Brain pericyte (primary cell): ENCODE measurements around the gene APOL1.

ENCODE experiments used
- DNase-seq: peaks from one replicate; pipeline ENCODE4 v3.0.0-alpha.2; 2012; ENCODE audit warnings: low read depth, low spot score

The APOL1 gene

DNA sequence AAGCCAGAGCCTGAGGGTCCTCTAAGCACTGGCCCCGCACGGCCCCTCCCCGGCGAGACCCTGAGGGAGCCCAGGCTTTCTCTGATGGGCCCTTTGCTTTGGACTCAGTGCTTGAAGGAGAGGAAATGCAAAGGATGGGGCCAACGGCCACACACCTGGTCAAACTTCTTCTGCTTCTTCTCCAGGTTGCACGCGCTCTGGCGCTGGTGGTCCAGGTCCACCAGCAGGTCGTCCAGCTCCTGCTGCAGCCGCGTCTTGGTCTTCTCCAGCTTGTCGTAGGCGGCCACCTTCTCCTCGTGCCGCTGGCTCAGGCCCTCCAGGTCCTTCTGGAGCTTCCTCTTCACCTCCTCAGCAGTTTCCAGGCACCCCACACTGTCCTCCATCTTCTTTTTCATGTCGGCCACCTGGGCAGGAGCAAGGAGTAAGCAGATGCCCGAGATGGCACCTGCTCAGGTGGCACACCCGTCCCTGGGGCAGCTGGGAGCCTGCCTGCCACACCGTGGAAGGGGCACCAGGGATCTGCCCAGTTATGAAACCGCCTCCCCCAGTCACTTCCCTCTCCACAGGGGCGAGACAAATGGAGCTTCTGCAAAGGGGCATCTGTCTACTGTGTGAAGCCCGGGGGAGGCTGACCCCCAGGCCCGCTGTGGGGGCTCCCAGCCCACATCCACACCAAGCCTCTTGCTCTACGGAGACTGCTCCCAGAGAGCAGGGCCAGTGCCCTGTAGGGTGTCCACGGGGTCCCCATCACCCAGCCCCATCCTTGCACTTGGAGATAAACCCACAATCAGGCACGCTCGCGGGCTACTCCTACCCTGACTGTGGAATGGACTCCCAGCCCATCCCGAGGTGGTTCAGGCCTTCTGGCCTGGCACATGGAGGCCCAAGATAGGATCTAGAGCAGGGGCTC is 39.2 kb downstream of the APOL1 start:
- no peak for DNase-seq

DNA sequence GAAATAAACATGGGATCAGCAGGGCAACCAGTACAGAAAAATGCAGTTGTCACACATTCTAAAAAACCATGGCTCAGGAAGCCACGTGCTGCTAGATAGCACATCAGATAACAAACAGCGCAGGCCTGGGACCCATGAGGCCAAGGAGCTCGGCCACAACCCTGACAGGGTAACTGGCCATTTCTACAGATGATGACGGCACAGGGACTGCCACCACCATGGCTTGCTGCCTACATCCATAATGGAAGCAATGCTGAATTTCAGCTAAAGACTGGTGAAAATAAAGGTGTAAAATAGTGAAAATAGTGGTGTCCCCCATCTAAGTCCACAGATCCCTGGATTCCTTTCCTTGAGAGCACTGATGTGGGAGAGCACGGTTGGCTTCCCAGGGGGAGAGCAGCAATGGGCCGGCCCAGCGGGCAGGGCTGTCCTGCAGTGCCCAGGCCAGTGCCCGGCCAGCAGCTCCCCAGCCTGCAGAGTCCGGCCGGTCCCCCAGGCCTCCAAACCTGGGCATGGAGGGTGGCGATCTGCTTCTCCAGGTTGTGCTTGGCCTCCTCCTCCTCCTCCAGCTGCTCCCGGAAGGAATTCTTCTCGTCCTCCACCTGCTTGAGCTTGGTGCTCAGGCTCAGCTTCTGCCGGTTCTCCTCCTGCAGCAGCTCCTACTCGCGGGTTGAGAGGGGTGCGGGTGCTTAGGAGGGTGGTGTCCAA is 40.0 kb downstream of the APOL1 start:
- DNase-seq, result no peak

DNA sequence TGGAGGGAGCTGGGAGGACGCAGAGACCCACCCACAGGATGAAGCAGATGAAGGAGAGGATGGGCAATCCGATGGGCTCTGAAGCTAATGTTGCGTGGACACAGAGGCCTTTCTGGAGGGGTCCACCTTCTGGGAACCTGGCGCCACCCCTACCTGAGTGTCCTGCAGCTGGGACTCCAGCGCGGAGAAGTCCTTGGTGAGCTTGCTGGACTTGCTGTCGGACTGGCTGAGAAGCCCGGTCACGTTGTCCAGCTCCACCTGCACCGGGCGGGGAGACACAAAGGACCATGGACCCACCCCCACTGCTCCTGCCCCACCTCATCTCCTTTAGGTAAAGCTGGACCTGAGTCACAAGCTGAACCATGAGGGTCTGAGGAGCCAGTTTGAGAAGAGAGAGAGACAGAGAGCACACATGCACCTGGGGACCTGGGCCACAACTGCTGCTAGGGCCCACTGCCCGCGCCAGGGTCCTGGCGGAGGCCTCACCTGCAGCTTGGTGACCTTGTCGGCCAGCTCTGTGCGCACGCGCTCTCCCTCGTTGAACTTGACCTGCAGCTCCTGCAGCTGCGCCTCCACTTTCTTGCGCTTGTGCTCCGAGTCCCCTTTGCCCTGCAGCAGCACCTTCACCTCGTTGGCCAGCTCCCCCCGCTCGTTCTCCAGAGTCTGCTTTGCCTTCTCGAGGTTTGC is 40.8 kb downstream of the APOL1 start:
- DNase-seq, result no peak

DNA sequence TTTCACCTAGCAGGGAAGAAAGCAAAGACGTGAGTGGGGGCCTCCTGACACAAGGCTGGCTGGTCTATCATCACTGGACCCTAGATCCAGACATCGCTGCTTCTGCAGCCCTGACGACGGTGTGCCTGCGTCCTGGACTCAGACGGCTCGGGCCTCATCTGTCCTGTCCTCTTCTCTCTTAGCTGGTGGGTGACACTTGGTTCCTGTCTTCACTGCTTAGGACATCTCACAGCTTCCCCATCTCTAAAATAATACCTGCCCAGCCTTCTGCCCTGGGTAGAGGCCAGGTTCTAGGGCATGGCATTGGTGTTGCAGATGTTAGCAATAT is 41.3 kb downstream of the APOL1 start:
- DNase-seq, result no peak

DNA sequence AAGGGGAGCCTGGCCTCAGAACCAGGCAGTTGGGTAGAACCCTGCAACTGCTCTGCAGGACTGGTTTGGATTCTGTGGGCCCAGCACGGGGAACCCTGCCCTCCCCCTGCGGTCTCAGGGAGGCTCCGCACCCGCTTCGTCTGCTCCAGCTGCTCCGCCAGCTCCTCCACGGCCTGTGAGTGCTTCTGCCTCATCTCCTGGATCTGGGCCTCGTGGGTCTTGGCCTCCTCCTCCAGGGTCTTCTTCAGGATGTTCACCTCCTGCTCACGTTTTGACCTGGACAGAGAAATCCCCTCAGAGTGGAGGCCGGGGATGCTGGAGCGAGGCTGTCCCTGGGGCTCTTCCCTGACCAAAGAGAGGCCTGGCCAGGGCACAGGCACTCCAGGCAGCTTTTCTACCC is 41.9 kb downstream of the APOL1 start:
- DNase-seq, result no peak

DNA sequence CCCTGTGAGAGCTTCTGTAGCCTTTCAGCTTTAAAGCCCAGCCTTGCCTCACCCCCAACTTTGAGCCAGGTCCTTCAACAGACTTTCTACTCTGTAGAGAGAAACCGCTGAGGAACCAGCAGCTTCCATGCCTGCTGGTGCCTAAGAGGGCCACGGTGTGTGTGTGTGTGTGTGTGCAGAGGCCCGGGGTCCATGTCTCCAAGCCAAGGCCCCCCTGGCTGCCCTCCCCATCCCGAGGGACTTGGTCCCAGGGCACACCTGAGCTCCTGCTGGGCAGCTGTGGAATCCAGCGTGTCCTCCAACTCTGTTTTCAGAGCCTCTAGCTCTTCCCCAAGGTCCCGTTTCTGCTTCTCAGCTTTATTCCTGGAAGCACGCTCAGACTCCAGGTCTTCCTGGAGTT is 42.3 kb downstream of the APOL1 start:
- DNase-seq, result no peak

DNA sequence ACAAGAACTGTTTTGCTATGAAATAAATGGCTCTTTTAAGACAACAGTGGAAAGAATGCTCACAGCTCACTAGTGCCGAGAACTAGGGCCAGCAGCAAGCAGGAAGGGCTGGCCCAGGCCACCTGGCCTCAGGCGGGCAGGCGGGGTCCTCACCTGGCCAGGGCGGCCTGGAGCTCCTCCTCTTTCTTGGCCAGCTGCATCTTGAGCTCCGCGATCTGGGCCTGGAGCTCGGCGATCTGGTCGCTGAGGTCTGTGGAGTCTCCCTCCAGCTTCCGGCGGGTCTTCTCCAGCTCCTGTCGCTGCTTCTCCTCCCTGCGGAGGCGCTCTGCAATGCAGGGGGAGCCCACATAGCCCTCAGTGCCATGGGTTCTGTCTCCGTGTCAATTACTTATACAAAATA is 43.8 kb downstream of the APOL1 start:
- DNase-seq, result no peak

DNA sequence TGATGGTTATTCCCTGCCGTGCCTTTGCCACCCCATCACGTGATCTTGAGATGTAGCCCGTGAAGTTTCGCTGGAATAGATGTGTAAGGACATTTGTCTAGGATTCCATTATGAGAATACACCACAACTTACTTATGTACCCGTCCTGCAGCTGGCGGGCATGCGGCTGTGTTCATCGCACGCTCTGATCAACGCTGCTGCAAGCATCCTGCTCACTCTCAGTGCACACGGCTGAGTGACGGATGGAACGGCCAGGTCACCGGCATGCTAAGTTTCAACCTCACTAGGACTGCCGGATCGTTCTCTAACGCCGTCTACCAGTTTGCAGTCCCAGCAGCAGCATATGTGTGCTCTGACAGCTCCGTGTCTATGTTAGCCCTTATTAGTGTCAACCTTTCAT is 44.6 kb downstream of the APOL1 start:
- DNase-seq, result no peak

DNA sequence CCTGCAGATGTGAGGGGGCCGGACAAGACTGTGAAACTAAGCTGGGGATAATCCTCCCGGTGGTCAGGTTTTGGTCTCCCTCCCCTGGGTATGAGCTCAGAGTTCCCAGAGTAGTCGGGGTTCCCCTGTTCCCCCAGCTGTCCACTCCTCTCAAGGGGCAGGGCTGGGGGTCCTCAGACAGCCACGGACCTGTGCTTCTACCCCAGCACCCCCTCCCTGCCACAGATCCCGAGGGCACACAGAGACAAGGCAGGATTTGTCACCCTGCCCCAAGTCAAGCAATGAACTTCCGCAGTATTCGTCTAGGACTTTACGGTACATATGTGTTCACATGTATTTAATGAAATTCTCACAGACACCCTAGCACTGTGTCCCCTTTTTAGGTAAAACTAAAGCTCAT is 45.2 kb downstream of the APOL1 start:
- DNase-seq, result no peak

DNA sequence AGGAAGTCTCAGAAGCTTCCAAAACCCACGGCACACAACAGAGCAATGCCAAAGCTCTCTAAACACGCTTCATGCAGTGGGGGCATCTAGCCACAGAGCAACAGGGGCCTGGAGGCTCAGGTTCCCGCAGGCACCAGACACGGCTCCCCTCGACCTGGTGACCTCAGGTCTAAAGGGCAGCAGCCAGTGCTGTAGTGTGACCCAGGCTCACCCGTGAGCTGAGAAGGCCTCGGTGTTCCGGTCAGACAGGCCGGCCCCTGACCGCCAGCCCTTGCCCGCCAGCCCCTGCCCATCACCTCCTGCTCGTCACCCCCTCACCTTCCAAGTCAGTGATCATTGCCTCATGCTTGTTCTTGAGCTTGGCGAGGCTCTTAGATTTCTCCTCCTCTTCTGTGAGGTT is 45.7 kb downstream of the APOL1 start:
- DNase-seq, result no peak

DNA sequence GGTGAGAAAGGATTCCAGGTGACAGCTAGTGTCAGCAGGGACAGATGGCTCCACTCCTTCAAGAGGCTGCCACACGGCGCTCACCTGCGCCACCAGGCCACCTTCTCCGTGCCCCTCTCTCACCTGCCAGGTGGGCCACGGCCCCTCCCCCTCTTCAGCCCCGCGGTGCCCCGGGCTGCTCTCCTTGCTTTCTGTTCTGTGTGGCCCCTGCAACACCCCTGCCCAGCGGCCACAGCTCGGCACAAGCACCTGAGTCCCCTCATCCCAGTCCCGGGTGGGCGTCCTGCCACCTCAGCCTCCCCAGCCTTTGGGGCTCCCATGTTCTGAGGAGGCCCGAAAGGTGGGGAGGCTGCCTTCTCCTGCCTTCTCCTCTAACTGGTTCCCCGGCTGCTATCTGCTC is 46.4 kb downstream of the APOL1 start:
- no peak for DNase-seq

DNA sequence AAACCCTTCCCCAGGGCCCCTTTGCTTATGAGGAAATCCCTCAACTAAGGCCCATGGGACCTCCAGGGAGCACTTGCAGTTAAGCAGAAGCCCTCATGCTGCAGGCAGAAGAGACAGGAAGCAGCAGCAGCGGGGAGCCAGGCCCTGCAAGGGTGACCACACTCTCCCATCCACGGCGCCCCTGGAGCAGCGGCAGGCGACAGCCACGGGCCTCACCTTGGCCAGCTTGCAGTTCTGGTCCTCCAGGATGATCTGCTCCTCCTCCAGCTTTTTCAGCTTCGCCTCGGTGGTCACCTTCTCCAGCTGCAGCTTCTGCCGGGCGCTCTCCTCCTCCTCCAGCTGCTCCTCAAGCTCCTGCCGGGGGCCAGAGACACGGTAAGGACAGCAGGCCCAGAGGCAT is 47.0 kb downstream of the APOL1 start:
- DNase-seq, result no peak

DNA sequence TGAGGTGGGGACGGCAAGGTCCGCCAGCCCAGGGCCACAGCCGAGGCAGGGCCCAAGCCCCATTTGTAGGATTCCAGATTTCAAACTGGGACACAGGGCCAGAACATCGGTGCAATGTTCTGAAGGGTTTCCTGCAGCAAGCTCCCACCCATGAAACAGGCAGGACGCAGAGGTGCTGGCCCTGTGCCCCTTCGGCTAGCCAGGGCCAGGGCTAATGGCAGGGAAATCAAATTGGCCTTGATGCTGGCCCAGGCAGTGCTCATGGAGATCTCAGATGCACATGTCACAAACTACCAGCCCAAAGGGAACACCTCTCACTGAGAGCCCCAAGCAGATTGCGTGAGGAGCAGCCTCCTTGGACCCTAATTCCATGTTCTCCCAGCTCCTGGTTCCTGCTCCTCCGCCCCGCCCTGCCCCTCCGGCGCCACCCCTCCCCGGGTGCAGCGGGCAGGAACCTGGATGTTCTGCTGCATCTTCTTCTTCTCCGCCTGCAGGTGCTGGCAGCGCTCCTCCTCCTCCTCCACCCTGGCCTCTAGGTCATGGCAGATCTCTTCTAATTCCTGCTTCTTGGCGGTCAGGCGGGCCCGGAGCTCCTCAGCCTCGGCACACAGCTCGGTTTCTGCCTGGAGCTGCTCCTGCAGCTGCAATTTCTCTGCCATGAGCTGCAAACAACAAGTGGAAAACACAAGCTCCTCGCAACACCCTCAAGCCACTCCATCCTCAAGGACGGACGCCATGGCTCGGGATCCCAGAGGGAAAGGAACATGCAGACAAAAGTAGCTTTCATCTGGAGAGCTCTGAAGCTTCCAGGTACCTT is 47.7 kb downstream of the APOL1 start:
- DNase-seq, result no peak

DNA sequence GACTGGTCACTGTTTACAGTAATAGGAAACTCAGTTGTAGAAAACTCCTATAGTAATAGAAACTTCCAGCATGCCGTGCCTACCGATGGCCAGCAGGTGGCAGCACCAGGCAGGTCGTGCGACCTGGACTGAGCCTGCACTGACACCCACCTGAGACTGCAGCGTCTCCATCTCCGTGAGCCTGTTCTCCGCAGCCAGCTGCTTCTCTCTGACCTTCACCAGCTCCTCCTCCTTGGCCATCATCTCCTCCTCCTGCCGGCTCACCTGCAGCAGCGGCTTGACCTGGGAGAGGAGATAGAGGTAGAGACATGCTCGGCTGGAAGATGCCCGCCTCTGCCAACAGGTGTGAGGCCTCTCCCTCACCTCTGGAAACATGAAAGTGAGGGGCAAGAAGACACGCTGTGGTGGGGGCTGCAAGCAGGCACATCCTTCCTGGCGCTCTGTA is 48.5 kb downstream of the APOL1 start:
- no peak for DNase-seq

DNA sequence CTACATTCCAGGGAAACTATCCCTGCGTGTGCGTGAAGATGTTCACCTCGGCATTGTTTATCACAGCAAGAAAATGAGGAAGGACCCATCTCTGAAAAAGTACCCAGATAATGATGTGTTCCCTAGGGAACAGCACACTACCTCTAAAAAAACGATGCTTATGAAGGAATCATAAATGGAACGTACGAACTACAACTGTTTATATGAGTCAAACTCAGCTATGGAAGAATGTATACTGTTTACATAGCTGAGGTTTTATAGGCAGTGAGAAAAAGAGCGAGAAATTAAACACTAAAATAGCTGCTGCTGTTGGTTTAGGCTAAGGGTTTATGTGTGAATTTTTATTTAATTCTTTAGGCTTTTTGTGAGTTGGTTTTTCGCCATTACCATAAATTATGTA is 48.9 kb downstream of the APOL1 start:
- no peak for DNase-seq

DNA sequence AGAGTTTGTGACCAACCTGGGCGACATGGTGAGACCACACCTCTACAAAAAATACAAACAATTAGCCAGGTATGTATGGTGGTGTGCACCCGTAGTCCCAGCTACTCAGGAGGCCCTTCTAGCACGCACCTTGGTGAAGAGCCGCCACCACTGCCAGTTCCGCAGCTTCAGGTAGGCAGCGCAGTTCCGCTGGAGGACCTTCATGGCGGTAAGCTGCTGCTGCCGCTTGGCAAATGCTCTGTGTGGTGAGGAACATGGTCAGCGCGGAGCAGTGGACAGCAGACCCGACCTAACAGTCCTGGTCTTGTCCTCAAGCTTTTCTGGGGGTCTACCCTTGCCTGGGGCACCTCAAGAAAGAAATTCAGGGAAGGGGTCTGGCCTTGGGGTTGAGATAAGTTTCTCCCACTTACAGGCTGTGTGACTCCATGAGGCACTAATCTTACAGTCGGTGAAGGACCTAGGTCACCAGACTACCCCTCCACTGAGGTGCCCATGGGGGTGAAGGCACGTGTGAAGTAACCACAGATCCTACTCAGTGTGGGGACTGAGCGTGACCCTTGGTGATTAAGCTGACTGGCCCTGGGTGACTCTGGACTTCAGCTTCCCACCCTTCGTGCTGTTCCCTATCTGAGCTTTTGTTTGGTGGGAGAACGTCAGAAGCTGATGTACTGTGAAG is 49.6 kb downstream of the APOL1 start:
- DNase-seq, result no peak

DNA sequence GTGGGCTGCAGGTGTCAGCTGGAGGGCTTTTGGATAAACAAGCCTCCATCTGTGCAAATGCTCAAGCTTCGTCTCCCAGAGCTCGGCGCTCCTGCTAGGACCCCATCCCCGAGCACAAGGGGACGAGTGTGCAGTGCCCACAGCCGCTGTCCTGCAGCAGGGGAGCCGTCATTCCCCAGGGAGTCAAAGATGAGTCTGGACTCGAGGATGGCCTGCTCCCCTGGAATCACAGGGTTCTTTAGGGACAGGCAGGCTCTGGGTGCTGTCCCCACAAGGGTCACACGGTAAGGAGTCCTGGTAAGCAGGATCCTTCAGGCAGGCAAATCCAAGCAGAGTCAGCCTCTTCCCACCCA is 50.2 kb downstream of the APOL1 start:
- DNase-seq, result no peak

DNA sequence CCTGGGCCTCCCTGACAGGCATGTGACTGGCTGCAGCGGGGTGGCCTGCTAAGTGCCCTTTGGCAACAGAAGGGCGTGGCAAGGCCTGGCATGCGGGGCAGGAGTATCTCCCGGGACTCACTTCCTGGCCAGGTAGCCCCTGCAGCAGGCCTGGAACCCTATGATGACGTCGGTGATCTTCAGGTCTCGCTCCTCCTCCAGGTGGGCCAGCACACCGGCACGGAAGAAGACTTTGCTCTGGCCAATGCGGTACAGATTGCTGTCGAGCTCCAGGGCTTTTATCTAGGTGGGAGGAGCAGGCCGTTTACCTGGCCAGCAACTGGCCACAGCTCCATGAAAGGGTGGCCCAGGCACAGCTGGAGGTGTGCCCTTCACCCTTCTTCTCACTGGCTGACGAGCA is 50.9 kb downstream of the APOL1 start:
- no peak for DNase-seq

DNA sequence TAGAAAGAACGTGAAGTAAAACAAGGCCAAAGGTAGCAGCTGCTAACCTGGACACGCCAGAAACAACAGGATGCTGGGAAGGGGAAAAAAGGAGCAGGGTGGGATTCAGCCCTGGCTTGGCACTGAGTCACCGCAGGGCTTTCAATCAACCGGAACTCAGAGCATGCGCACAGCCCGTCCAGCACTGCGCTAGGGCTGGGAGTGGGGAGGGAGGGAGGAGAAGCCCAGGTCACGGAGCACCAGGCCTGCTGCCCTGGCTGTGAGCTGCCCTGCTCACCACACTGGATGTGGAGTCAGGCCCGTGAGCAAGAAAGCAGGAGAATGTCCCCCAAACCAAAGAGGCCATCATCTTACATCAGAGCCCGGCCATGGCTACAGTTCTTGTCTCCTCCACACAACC is 51.5 kb downstream of the APOL1 start:
- no peak for DNase-seq

DNA sequence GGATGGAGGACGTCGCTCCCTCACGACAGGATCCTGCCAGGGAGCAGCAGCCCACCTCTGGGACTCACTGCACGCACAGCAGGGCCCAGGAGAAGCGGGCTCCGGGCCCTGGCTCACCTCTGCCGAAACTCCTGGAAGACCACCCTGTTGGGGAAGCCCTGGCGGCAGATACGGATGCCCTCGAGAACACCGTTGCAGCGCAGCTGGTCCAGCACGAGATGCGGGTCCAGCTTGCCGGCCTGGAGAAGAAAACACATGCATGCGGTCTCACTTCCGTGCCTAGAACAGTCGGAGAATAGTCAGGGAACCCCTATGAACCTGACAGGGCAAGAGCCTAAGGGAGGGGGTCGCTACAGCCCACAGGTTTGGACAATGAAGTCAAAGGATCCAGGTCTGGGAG is 52.9 kb downstream of the APOL1 start:
- DNase-seq, result no peak

DNA sequence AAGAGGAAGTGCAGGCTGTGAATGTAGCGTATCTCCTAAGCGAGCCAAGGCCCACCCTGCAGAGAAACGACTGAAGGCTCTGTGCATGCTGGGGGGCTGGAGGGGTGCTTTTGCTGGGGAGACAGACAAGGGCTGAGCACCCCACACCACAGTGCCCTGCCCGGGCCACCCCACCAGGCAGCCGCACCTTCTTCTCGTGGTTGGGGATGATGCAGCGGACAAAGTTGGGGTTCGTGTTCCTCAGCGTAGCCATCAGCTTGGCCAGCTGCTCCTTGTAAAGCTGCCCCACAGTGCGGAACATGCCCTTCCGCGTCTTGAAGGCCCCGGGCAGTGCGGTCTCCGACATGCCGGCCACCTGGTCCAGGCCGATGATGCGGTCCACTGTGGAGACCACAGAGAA is 53.3 kb downstream of the APOL1 start:
- no peak for DNase-seq
